Stomach (tissue), 4 donors: ENCODE data around the gene WDR20.

Experiments used
- EP300 ChIP-seq: sonication (generic); formaldehyde crosslinking; IDR thresholded peaks from one replicate; pipeline ENCODE4 v1.6.1; 2017; ENCODE audit warnings: antibody characterized with exemption
- TF ChIP-seq, protein P1 (sequence below), 7 experiments: fragments of 450-650 bp in 4 of 7; fragments of 200-600 bp in 3 of 7; sonication (generic) in 3 of 7; IDR thresholded peaks; one replicate each; pipeline ENCODE4 v1.5.1; 2016 to 2019; ENCODE audit warnings: antibody characterized with exemption in 7 of 7, control low read depth in 2 of 7, mild to moderate bottlenecking in 1 of 7

DNA sequence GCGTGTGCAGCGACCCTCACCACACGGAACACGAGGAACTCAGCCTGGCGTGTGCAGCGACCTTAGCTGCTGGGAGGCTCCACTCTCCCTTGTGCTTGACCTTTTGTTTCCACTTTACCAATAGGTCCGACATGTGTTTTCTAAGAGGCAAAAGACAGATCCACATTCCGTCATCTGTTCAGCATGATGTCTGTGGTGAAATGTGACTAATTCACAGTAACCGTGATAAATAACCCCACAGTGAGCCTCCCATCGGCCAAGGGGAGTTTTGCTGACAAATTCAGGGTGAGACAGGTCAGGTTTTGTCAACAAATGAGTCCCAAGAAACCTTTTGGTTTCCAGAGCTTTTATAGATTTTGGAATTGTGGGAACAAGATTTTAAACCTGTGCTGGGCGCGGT, 109.3 kb downstream of the WDR20 start:
- TF ChIP-seq, protein P1, sequence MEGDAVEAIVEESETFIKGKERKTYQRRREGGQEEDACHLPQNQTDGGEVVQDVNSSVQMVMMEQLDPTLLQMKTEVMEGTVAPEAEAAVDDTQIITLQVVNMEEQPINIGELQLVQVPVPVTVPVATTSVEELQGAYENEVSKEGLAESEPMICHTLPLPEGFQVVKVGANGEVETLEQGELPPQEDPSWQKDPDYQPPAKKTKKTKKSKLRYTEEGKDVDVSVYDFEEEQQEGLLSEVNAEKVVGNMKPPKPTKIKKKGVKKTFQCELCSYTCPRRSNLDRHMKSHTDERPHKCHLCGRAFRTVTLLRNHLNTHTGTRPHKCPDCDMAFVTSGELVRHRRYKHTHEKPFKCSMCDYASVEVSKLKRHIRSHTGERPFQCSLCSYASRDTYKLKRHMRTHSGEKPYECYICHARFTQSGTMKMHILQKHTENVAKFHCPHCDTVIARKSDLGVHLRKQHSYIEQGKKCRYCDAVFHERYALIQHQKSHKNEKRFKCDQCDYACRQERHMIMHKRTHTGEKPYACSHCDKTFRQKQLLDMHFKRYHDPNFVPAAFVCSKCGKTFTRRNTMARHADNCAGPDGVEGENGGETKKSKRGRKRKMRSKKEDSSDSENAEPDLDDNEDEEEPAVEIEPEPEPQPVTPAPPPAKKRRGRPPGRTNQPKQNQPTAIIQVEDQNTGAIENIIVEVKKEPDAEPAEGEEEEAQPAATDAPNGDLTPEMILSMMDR (IDR thresholded peaks at IDR 0.05), result no peak
- no peak for TF ChIP-seq EP300
